HepG2 (cell line): ENCODE results near the gene FBXO44. TPM values are rescaled to one million over a fixed set of nuclear protein-coding genes. Genes with fewer than 3 reads are reported as not detected.

Source experiments
- SRSF9 ChIP-seq: fragments of 200-400 bp; formaldehyde crosslinking; IDR thresholded peaks from 2 replicates; pipeline ENCODE4 v1.6.1; 2018; ENCODE audit warnings: borderline replicate concordance, mild to moderate bottlenecking, low read depth, low read length; ENCODE audit not compliant: insufficient read depth, poor library complexity, severe bottlenecking
- ZNF431 ChIP-seq: sonication (generic); formaldehyde crosslinking; IDR thresholded peaks from 2 replicates; pipeline ENCODE4 v1.9.0; 2022; ENCODE audit warnings: missing genetic modification reagents, low read depth, mild to moderate bottlenecking, borderline replicate concordance
- polyA plus RNA-seq, 8 experiments: library from polyadenylated mRNA; depleted of rRNA in 3 of 8; stranded (reverse) in 7 of 8; unstranded in 1 of 8; fragments of >200 nt; fragmentation: Illumina TruSeq in 4 of 8; extraction: Trizol in 4 of 8; gene quantifications; 2 replicates each; pipeline versions ENCODE4 v1.2.1 to v1.2.3, GENCODE V29; 2011 to 2016; ENCODE audit warnings: low read depth in 4 of 8, missing spikeins in 1 of 8, mixed read lengths in 1 of 8; ENCODE audit not compliant: insufficient read depth in 1 of 8
- total RNA-seq, 5 experiments: library from RNA; depleted of rRNA; stranded (reverse); fragments of >200 nt; fragmentation: Illumina TruSeq; extraction: Trizol; gene quantifications; 2 replicates each; pipeline ENCODE4 v1.2.3, GENCODE V29; 2016; ENCODE audit warnings: low read depth in 1 of 5
- TF ChIP-seq, protein P1 (sequence below): sonication (generic); formaldehyde crosslinking; IDR thresholded peaks from 2 replicates; pipeline ENCODE4 v1.4.0; 2020; ENCODE audit warnings: mild to moderate bottlenecking, missing genetic modification reagents
- TF ChIP-seq, protein P2 (sequence below): sonication (generic); formaldehyde crosslinking; IDR thresholded peaks from 2 replicates; pipeline ENCODE4 v1.4.0; 2020; ENCODE audit warnings: mild to moderate bottlenecking, missing genetic modification reagents, borderline replicate concordance
- TF ChIP-seq, protein P3 (sequence below): IDR thresholded peaks from 2 replicates; pipeline ENCODE4 v1.6.1; 2016; ENCODE audit warnings: mild to moderate bottlenecking, missing biosample characterization, missing genetic modification reagents
- TF ChIP-seq, protein P4 (sequence below), 2 experiments: fragments of 450-650 bp in 1 of 2; sonication (generic) in 1 of 2; formaldehyde crosslinking in 1 of 2; IDR thresholded peaks; 2 replicates each; pipeline versions ENCODE4 v1.6.1 to v1.8.0; 2016 to 2022; ENCODE audit warnings: antibody characterized with exemption in 1 of 2, mild to moderate bottlenecking in 1 of 2, missing genetic modification reagents in 1 of 2

The FBXO44 gene
- total and polyA plus RNA-seq, 2 of the 13 experiments (the other 11 are each of a cell fraction or from before 2014, with no cell fraction given): 22.4 to 27.9 TPM

DNA sequence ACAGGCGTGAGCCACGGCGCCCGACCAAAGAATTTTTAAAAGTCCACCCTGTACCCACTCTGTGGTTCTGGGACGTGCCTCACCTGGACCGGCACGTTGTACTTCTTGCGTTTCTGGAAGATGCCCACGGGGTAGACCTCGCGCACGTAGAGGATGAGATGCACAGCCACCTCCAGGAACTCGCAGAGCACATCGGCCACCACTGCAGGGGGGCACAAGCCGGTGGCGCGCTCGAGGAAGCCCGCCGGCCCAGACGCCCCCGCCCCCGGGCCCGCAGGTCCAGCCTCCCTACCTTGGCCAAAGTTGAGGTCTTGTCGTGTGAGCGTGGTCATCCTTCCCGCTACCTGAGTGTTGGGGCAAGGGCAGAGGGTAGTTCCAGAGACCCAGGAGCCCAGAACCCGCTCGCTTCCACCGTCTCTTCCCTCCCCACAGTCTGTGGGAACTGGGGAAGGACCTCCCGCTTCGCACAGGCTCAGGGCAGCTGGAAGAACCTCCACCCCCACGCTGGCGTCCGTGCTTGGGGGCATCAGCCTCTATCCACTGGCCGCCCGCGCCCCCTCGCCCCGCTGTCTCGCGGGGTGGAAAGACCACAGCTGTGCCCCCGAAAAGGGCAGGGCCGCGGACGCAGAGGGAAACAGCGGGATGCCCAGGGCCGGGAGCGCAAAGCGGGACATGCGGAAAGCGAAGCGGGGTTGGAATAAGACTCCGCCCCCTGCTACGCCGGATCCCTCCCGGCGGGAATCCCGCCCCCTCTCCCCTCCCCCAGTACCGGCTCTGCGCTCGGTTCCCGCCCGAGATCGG is 25.8 kb downstream of the FBXO44 start (continued):
- TF ChIP-seq, protein P1, sequence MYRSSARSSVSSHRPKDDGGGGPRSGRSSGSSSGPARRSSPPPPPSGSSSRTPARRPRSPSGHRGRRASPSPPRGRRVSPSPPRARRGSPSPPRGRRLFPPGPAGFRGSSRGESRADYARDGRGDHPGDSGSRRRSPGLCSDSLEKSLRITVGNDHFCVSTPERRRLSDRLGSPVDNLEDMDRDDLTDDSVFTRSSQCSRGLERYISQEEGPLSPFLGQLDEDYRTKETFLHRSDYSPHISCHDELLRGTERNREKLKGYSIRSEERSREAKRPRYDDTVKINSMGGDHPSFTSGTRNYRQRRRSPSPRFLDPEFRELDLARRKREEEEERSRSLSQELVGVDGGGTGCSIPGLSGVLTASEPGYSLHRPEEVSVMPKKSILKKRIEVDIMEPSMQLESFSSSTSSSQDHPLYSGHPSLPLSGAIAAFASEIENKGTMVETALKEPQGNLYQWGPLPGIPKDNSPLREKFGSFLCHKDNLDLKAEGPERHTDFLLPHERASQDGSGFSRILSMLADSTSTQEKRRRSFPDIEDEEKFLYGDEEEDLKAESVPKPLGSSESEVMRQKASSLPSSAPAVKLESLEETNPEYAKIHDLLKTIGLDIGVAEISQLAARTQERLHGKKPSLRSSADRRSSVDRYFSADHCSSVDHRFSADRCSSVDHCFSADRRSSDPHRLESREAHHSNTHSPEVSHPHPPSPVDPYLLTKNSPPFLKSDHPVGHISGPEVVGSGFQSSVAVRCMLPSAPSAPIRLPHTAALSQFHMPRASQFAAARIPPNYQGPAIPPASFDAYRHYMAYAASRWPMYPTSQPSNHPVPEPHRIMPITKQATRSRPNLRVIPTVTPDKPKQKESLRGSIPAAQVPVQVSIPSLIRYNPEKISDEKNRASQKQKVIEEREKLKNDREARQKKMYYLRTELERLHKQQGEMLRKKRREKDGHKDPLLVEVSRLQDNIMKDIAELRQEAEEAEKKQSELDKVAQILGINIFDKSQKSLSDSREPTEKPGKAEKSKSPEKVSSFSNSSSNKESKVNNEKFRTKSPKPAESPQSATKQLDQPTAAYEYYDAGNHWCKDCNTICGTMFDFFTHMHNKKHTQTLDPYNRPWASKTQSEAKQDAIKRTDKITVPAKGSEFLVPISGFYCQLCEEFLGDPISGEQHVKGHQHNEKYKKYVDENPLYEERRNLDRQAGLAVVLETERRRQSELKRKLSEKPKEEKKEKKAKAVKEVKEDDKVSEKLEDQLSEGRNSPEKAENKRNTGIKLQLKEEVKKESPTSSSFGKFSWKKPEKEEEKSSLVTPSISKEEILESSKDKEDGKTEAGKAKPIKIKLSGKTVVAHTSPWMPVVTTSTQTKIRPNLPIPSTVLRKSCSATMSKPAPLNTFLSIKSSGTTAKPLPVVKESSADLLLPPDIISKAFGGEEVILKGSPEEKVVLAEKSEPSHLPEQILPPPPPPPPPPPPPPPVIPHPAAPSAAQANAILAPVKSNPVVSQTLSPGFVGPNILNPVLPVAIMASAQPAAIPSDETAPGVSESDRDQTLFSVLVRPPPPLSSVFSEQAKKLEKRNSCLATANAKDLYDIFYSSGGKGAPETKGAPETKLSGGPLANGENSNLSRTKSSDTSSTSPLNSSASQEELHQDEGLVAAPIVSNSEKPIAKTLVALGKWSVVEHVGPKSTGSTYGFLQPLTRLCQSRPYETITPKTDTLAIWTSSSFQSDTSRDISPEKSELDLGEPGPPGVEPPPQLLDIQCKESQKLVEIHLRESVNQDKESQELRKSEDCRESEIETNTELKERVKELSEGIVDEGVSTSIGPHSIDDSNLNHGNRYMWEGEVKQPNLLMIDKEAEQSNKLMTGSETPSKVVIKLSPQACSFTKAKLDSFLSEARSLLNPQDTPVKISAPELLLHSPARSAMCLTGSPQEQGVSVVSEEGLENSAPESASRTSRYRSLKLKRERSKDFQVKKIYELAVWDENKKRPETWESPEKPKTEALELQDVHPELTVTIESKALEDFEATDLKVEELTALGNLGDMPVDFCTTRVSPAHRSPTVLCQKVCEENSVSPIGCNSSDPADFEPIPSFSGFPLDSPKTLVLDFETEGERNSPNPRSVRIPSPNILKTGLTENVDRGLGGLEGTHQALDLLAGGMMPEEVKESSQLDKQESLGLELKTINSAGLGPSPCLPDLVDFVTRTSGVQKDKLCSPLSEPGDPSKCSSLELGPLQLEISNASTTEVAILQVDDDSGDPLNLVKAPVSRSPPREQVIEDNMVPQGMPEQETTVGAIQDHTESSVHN (CRISPR knock-in tag): no peak
- TF ChIP-seq ZNF431 (CRISPR knock-in tag): no peak
- TF ChIP-seq, protein P2, sequence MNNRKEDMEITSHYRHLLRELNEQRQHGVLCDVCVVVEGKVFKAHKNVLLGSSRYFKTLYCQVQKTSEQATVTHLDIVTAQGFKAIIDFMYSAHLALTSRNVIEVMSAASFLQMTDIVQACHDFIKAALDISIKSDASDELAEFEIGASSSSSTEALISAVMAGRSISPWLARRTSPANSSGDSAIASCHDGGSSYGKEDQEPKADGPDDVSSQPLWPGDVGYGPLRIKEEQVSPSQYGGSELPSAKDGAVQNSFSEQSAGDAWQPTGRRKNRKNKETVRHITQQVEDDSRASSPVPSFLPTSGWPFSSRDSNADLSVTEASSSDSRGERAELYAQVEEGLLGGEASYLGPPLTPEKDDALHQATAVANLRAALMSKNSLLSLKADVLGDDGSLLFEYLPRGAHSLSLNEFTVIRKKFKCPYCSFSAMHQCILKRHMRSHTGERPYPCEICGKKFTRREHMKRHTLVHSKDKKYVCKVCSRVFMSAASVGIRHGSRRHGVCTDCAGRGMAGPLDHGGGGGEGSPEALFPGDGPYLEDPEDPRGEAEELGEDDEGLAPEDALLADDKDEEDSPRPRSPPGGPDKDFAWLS: no peak
- TF ChIP-seq, protein P3, sequence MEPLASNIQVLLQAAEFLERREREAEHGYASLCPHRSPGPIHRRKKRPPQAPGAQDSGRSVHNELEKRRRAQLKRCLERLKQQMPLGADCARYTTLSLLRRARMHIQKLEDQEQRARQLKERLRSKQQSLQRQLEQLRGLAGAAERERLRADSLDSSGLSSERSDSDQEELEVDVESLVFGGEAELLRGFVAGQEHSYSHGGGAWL (CRISPR knock-in tag): peak; percentile 54; the same call in 1 of the 2 replicates
- TF ChIP-seq SRSF9: no peak
- TF ChIP-seq, protein P4, sequence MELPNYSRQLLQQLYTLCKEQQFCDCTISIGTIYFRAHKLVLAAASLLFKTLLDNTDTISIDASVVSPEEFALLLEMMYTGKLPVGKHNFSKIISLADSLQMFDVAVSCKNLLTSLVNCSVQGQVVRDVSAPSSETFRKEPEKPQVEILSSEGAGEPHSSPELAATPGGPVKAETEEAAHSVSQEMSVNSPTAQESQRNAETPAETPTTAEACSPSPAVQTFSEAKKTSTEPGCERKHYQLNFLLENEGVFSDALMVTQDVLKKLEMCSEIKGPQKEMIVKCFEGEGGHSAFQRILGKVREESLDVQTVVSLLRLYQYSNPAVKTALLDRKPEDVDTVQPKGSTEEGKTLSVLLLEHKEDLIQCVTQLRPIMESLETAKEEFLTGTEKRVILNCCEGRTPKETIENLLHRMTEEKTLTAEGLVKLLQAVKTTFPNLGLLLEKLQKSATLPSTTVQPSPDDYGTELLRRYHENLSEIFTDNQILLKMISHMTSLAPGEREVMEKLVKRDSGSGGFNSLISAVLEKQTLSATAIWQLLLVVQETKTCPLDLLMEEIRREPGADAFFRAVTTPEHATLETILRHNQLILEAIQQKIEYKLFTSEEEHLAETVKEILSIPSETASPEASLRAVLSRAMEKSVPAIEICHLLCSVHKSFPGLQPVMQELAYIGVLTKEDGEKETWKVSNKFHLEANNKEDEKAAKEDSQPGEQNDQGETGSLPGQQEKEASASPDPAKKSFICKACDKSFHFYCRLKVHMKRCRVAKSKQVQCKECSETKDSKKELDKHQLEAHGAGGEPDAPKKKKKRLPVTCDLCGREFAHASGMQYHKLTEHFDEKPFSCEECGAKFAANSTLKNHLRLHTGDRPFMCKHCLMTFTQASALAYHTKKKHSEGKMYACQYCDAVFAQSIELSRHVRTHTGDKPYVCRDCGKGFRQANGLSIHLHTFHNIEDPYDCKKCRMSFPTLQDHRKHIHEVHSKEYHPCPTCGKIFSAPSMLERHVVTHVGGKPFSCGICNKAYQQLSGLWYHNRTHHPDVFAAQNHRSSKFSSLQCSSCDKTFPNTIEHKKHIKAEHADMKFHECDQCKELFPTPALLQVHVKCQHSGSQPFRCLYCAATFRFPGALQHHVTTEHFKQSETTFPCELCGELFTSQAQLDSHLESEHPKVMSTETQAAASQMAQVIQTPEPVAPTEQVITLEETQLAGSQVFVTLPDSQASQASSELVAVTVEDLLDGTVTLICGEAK (IDR thresholded peaks at IDR 0.05): no peak
- TF ChIP-seq, protein P4 (CRISPR knock-in tag; IDR thresholded peaks at IDR 0.05): peak; percentile 18; the same call in 1 of the 2 replicates
